HEK293T (cell line): Measurements from ENCODE around the gene CPLX3.
A peak's percentile ranks its signal among the peaks of the same experiment; 100 is the strongest.

ENCODE experiments used
- CTCF ChIA-PET: fragments of 350-600 bp; formaldehyde crosslinking; extraction: SDS; loops from one replicate; lab custom pipeline; 2021; ENCODE audit warnings: antibody characterized with exemption, inconsistent platforms; lab: Yijun Ruan, JAX
- POLR2A ChIA-PET: fragments of 350-600 bp; formaldehyde crosslinking; extraction: SDS; loops from one replicate; lab custom pipeline; 2020; ENCODE audit warnings: antibody characterized with exemption, inconsistent platforms; lab: Yijun Ruan, JAX
- DNase-seq: peaks from one replicate; pipeline ENCODE4 v3.0.0; 2012; ENCODE audit warnings: mixed read lengths; ENCODE audit errors: extremely low spot score
- ARNT ChIP-seq: fragments of 450-650 bp; IDR thresholded peaks from 2 replicates; pipeline ENCODE4 v1.6.1; 2017; ENCODE audit warnings: mild to moderate bottlenecking
- BHLHE40 ChIP-seq: fragments of 450-650 bp; IDR thresholded peaks from 2 replicates; pipeline ENCODE4 v1.6.1; 2016; ENCODE audit warnings: mild to moderate bottlenecking, moderate library complexity, borderline replicate concordance
- CTBP1 ChIP-seq: fragments of 450-650 bp; IDR thresholded peaks from 2 replicates; pipeline ENCODE4 v1.6.1; 2016; ENCODE audit warnings: borderline replicate concordance
- ELF4 ChIP-seq: fragments of 450-650 bp; IDR thresholded peaks from 2 replicates; pipeline ENCODE4 v1.6.1; 2017; ENCODE audit warnings: antibody characterized with exemption
- FOXA1 ChIP-seq: fragments of 450-650 bp; IDR thresholded peaks from 2 replicates; pipeline ENCODE4 v1.6.1; 2016; ENCODE audit warnings: mild to moderate bottlenecking
- FOXK2 ChIP-seq: fragments of 450-650 bp; IDR thresholded peaks from 2 replicates; pipeline ENCODE4 v1.6.1; 2016; ENCODE audit warnings: mild to moderate bottlenecking
- FOXM1 ChIP-seq: fragments of 450-650 bp; IDR thresholded peaks from 2 replicates; pipeline ENCODE4 v1.6.1; 2017; ENCODE audit warnings: mild to moderate bottlenecking, borderline replicate concordance
- HDGF ChIP-seq: fragments of 450-650 bp; IDR thresholded peaks from 2 replicates; pipeline ENCODE4 v1.6.1; 2017; ENCODE audit warnings: antibody characterized with exemption, borderline replicate concordance
- L3MBTL2 ChIP-seq: fragments of 450-650 bp; conservative IDR thresholded peaks from 2 replicates; pipeline ENCODE4 v1.6.1; 2016; ENCODE audit warnings: mild to moderate bottlenecking
- LEF1 ChIP-seq: fragments of 450-650 bp; IDR thresholded peaks from 2 replicates; pipeline ENCODE4 v1.6.1; 2017; ENCODE audit warnings: mild to moderate bottlenecking, borderline replicate concordance
- NFRKB ChIP-seq: fragments of 450-650 bp; IDR thresholded peaks from 2 replicates; pipeline ENCODE4 v1.6.1; 2016; ENCODE audit warnings: mild to moderate bottlenecking, moderate library complexity
- SP1 ChIP-seq: fragments of 450-650 bp; IDR thresholded peaks from 2 replicates; pipeline ENCODE4 v1.6.1; 2017
- SUZ12 ChIP-seq: fragments of 450-650 bp; IDR thresholded peaks from 2 replicates; pipeline ENCODE4 v1.6.1; 2016; ENCODE audit warnings: mild to moderate bottlenecking
- TARDBP ChIP-seq: fragments of 450-650 bp; IDR thresholded peaks from 2 replicates; pipeline ENCODE4 v1.6.1; 2016
- ZNF384 ChIP-seq: fragments of 450-650 bp; IDR thresholded peaks from 2 replicates; pipeline ENCODE4 v1.6.1; 2016
- TF ChIP-seq, protein P1 (sequence below): fragments of 450-650 bp; IDR thresholded peaks from 2 replicates; pipeline ENCODE4 v1.6.1; 2016

The CPLX3 gene, protein sequence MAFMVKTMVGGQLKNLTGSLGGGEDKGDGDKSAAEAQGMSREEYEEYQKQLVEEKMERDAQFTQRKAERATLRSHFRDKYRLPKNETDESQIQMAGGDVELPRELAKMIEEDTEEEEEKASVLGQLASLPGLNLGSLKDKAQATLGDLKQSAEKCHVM

DNA sequence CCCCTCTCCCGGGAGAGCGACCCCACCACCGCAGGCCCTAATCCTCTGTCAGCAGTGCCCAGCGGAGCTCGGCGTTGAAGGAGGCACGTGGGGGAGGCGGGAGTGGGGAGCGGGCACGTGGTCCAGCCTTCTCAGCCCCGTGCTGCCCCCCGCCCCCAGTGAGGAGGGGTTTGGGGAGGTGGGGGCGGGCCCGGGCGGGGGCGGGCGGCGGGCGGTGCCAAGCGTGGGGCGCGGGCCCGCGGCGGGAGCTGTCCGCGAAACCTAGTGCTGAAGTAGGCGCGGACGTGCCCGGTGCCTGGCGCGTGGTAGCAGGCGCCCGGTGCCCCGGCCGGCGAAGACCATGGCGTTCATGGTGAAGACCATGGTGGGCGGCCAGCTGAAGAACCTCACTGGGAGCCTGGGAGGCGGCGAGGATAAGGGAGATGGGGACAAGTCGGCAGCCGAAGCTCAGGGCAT lies at the start of gene CPLX3:
Gene CPLX3 (plus strand): TSS at position 264 of the 456 bp plus-strand sequence. CDS start 77 bp downstream, at position 341.
- ChIA-PET POLR2A (interaction anchor here (1.8 kb wide), 1 partner anchor 16 kb away, joined by 4 read pairs; no protein-coding TSS in a partner anchor), CTCF (interaction anchor here (1.3 kb wide), 1 partner anchor 75 kb away, joined by 3 read pairs; no protein-coding TSS in a partner anchor)
- TF ChIP-seq FOXA1: no peak
- TF ChIP-seq FOXK2: no peak
- no peak for TF ChIP-seq NFRKB
- TF ChIP-seq SUZ12: no peak
- no peak for TF ChIP-seq LEF1
- no peak for TF ChIP-seq TARDBP
- no peak for TF ChIP-seq ELF4
- TF ChIP-seq ZNF384: no peak
- TF ChIP-seq, protein P1, sequence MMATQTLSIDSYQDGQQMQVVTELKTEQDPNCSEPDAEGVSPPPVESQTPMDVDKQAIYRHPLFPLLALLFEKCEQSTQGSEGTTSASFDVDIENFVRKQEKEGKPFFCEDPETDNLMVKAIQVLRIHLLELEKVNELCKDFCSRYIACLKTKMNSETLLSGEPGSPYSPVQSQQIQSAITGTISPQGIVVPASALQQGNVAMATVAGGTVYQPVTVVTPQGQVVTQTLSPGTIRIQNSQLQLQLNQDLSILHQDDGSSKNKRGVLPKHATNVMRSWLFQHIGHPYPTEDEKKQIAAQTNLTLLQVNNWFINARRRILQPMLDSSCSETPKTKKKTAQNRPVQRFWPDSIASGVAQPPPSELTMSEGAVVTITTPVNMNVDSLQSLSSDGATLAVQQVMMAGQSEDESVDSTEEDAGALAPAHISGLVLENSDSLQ: no peak
- no peak for TF ChIP-seq CTBP1
- TF ChIP-seq FOXM1: no peak
- no peak for TF ChIP-seq BHLHE40
- no peak for TF ChIP-seq HDGF
- TF ChIP-seq ARNT: no peak
- TF ChIP-seq SP1: no peak
- DNase-seq: no peak

DNA sequence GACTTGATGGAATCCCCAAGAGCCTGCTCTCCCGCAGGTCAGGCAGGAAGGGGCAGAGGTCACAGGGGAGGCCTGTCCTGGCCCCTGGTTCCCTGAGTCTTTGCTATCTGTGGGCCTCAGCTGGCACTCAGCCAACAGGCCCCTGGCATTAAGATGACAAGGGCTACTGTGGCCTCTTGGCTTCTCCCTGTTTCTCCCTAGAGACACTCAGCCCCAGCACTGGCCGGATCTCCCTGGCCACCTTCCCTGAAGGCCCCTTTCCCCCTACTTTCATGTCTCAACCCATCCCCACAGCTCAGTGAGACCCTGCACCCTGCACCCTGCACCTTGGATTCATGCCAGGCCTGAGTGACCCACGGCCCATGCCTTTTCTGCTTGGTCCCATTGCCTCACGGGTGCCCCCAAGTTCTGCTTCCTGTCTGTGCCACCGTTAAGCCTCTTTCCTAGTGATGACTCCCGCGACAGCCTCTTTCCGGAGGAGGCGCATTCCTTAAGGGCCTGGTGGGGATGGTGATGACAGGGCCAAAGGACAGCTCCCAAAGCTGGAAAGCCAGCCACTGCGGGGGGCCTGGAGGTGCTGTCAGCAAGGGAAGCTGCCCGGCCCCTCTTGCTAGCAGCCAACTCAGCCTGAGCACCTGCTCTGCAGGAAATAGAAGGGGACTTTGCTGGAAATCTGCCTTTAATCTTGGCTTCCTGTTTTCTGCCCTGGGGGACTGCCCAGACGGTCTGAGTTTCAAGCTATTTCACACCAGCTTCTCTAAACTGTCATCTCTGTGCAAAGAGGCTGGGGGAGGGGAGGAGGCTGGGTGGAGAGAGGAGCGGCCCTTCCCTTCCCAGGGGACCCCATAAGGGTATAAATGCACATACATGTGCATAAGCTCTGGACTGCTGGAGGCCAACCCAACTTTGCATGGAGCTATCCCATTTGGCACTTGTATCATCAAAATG lies 49.3 kb upstream of the CPLX3 start:
- CTCF ChIA-PET: interaction anchor here (0.6 to 1.9 kb wide), 9 partner anchors 8 to 1313 kb away, joined by 3 to 16 read pairs (median 5); no protein-coding TSS in a partner anchor
- POLR2A ChIA-PET: interaction anchor here (0.8 to 1.7 kb wide), 9 partner anchors 8 to 591 kb away, joined by 3 to 7 read pairs (median 3); partner anchors contain the start of genes MAN2C1, MPI and RPP25
- TF ChIP-seq LEF1 (no peak), ELF4 (no peak), FOXM1 (no peak), ZNF384 (no peak), ARNT (no peak), FOXK2 (no peak), L3MBTL2 (no peak), NFRKB (no peak), TARDBP (no peak), FOXA1 (no peak), CTBP1 (no peak), SP1 (no peak)
- TF ChIP-seq, protein P1: no peak
- DNase-seq: no peak

DNA sequence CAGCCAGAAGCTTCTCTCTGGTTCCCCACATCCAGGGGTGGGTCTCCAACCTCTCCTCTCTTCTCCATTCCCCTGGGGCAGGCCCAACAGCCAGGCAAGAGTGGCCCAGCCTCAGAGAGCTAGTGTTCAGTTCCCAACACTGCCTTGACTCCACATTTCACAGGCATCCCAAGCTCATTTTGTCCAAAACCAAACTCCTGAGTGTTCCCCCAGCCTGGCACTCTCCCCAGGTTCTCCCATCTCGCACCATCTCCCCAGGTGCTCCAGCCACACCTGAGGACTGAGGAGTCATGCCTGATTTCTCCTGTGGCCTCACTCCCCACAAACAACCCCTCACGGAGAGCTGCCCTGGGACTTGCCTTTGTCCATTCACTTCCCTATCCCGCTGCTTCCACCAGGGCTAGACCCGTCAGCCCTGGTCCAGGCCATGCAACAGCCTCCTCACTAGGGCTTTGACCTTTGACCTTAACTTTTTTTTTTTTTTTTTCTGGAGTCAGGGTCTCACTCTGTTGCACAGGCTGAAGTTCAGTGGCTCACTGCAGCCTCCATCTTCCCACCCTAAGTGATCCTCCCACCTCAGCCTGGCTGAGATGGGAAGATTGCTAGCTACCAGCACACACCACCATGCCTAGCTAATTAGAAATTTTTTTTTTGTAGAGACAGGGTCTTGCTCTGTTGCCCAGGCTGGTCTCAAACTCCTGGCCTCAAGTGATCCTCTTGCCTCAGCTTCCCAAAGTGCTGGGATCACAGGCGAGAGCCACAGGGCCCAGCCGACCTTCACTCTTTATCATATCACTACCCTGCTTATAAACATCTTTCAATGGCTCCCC lies 48.4 kb upstream of the CPLX3 start:
- POLR2A ChIA-PET: interaction anchor here (0.6 to 1.7 kb wide), 9 partner anchors 9 to 590 kb away, joined by 3 to 7 read pairs (median 3); partner anchors contain the start of genes MAN2C1, MPI and RPP25
- DNase-seq: no peak
- CTCF ChIA-PET: interaction anchor here (0.6 to 1.9 kb wide), 10 partner anchors 9 to 1314 kb away, joined by 3 to 16 read pairs (median 5); no protein-coding TSS in a partner anchor
- TF ChIP-seq FOXA1: no peak
- peak; percentile 83 for TF ChIP-seq ZNF384
- no peak for TF ChIP-seq TARDBP

DNA sequence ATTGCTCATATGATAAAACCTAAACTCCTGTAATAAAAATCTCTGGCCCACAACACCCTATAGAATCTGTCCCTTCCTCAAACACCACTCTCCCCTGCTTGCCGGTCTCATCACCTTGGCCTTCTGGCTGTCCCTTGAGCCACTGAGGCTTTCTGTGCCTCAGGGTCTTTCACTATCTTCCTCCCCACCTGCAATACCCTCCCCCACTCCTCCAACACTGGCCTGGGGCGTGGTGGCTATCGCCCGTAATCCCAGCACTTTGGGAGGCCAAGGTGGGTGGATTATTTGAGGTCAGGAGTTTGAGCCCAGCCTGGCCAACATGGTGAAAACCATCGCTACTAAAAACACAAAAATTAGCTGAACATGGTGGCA lies 47.8 kb upstream of the CPLX3 start:
- DNase-seq: no peak
- ChIA-PET POLR2A (interaction anchor here (0.9 to 1.7 kb wide), 6 partner anchors 7 to 111 kb away, joined by 3 to 7 read pairs (median 3); partner anchors contain the start of gene MPI), CTCF (interaction anchor here (0.6 to 6.5 kb wide), 6 partner anchors 9 to 103 kb away, joined by 5 to 75 read pairs (median 10); no protein-coding TSS in a partner anchor)
- TF ChIP-seq BHLHE40: no peak
- no peak for TF ChIP-seq LEF1
- no peak for TF ChIP-seq TARDBP
- no peak for TF ChIP-seq FOXK2
- no peak for TF ChIP-seq FOXA1
- no peak for TF ChIP-seq ELF4
- no peak for TF ChIP-seq L3MBTL2

DNA sequence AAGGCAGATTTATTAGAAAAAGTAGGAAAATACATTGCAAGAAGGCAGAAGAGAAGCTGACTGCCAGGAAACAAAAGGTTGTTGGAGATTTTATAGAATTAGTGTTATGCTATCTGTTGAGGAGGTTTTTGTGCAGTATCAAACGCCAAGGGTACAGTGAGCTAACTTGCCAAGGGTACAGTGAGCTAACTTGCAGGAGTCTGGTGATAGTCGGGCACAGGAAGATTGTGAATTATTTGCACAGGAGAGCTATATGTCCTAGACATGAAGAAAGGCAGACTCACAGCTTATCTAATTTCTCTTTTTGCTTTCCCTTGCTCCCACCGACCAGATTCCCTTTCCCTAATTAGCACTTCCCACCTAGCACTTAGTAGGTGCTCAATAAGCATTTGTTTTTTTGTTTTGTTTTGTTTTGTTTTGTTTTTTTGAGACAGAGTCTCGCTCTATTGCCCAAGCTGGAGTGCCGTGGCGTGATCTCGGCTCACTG lies 47.2 kb upstream of the CPLX3 start:
- DNase-seq: no peak
- ChIA-PET POLR2A (interaction anchor here (0.9 to 1.5 kb wide), 4 partner anchors 8 to 177 kb away, joined by 3 to 5 read pairs (median 3); partner anchors contain the start of genes MPI and RPP25), CTCF (interaction anchor here (0.8 to 6.5 kb wide), 3 partner anchors 9 to 122 kb away, joined by 5 to 75 read pairs (median 6); no protein-coding TSS in a partner anchor)
- TF ChIP-seq NFRKB: no peak
- no peak for TF ChIP-seq ZNF384
- TF ChIP-seq BHLHE40: no peak
- TF ChIP-seq FOXM1: no peak
- TF ChIP-seq ARNT: no peak
